Activated CD8-positive, alpha-beta memory T cell treated with anti-CD3 and anti-CD28 coated beads, Interleukin-2, amount 10 ng/mL, durations not matched to agents 7 days and 5 days (primary cell): ENCODE measurements around the gene SNTA1. TPM values are rescaled to one million over a fixed set of nuclear protein-coding genes. Genes with fewer than 3 reads are reported as not detected.
"Not testable (repeated sequence)": the region's sequence is repeated elsewhere in the genome, so short reads cannot be mapped to it uniquely, and the experiment has no call there.

Experiments
- ATAC-seq: fragments of 150-1000 bp; cut with Tn5 transposase; one replicate; pipeline ENCODE4 v1.10.0; 2021; ENCODE audit warnings: moderate library complexity
- CTCF ChIA-PET: fragments of 350-600 bp; sonication (Branson Sonifier 250); formaldehyde crosslinking; loops from one replicate; lab custom pipeline; 2021; ENCODE audit warnings: antibody characterized with exemption; lab: Charles Lee
- DNase-seq: peaks from one replicate; pipeline ENCODE4 v3.0.0-alpha.2; 2020
- H3K27ac Mint-ChIP-seq: one replicate; pipeline ENCODE4 v1.8.0; 2021; ENCODE audit warnings: mild to moderate bottlenecking, mixed read lengths
- H3K27me3 Mint-ChIP-seq: one replicate; pipeline ENCODE4 v1.8.0; 2021; ENCODE audit warnings: mixed read lengths
- H3K36me3 Mint-ChIP-seq: one replicate; pipeline ENCODE4 v1.8.0; 2021; ENCODE audit warnings: mild to moderate bottlenecking, mixed read lengths
- H3K4me1 Mint-ChIP-seq: one replicate; pipeline ENCODE4 v1.8.0; 2021; ENCODE audit warnings: mixed read lengths
- H3K4me3 Mint-ChIP-seq: one replicate; pipeline ENCODE4 v1.8.0; 2021; ENCODE audit warnings: mild to moderate bottlenecking, moderate library complexity, mixed read lengths
- H3K9me3 Mint-ChIP-seq: one replicate; pipeline ENCODE4 v1.8.0; 2022; ENCODE audit warnings: low read depth, mixed read lengths
- total RNA-seq, 2 experiments: library from RNA; stranded (reverse); gene quantifications; one replicate each; pipeline ENCODE4 v1.2.3, GENCODE V29; 2021

The SNTA1 gene
- total RNA-seq, 2 experiments from 2014 or later = 3.7 to 5.7 TPM

- Mint-ChIP-seq H3K27ac (no peak overlapping the region), H3K4me1 (no peaks in the 10 kb centered on the region), H3K36me3 (no peaks in the 10 kb centered on the region), H3K4me3 (no peak overlapping the region), H3K9me3 (no peaks in the 10 kb centered on the region), H3K27me3 (no peaks in the 10 kb centered on the region)
- no peak for DNase-seq
- ATAC-seq = no peak
- CTCF ChIA-PET = no interaction called here
Measured at GRCh38 chr20:33433465-33434234, 9.9 kb downstream of the SNTA1 start.

- no peaks in the 10 kb centered on the region for H3K36me3 Mint-ChIP-seq
- no peak overlapping the region for H3K4me3 Mint-ChIP-seq
- no peaks in the 10 kb centered on the region for H3K4me1 Mint-ChIP-seq
- DNase-seq (no peak), ATAC-seq (no peak)
- CTCF ChIA-PET = no interaction called here
- no peak overlapping the region for H3K27ac Mint-ChIP-seq
- no peaks in the 10 kb centered on the region for H3K27me3 Mint-ChIP-seq
- H3K9me3 Mint-ChIP-seq = no peaks in the 10 kb centered on the region
Measured at GRCh38 chr20:33431797-33432381, 11.7 kb downstream of the SNTA1 start.

DNA sequence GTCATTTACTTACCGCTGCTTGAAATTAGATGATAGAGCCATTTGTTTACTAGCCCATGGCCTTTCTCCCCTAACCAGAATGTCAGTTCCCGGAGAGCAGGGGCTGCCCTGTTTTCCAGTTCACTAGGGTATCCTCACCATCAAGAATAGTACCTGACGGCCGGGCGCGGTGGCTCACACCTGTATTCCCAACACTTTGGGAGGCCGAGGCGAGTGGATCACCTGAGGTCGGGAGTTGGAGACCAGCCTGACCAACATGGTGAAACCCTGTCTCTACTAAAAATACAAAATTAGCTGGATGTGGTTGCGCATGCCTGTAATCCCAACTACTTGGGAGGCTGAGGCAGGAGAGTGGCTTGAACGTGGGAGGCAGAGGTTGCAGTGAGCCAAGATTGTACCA, 19.7 kb downstream of the SNTA1 start:
- ATAC-seq = not testable (repeated sequence)

GRCh38 chr20:33423141-33423834, 20.3 kb downstream of the SNTA1 start:
- Mint-ChIP-seq H3K4me1 (no peaks in the 10 kb centered on the region), H3K27ac (no peak overlapping the region)
- CTCF ChIA-PET = no interaction called here

More for the DNA sequence above, 19.7 kb downstream of the SNTA1 start:
- DNase-seq, H3K36me3 Mint-ChIP-seq, H3K27me3 Mint-ChIP-seq, H3K27ac Mint-ChIP-seq, H3K4me3 Mint-ChIP-seq, CTCF ChIA-PET, H3K4me1 Mint-ChIP-seq, H3K9me3 Mint-ChIP-seq: not testable (repeated sequence)

DNA sequence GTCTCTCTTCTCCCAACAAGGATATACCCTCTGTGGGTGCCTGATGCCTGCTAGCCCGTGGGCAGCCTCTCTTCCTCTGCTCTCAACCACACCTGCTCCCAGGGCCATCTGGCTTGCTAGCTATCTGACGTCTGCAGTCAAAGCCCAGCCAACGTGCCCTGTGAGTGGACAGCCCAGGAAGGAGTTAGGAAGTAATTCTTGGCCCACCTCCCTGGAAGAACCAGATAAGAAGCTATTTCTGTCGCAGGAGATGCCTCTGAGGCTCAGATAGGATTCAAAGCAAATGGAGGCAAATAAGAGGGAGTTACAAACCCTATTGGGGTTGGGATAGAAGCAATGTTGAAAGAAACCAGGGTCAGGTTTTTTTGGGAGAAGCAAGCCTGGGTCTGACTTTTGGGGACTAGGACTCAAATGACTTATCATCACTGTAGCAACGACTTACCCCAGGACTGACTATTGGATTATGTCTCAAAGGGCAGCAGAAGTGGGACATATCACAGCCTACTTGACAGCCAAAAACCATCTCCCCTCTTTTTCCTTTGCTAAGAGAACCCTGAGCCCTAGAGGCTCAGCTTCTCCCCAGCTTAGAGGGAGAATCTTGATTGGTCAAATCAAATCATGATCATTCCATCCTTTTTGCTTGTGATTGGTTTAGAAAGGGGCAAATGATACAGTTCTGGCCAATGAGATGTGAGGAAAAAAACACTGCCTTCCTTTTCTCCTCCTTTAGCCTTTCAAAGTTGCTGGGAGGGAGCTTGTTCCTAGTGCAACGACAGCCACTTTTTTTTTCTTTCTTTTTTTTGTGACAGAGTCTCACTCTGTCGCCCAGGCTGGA, 24.2 kb downstream of the SNTA1 start:
- Mint-ChIP-seq H3K4me1 (no peaks in the 10 kb centered on the region), H3K4me3 (no peak overlapping the region), H3K36me3 (no peaks in the 10 kb centered on the region), H3K9me3 (no peaks in the 10 kb centered on the region), H3K27me3 (no peaks in the 10 kb centered on the region), H3K27ac (no peak overlapping the region)
- DNase-seq (no peak), ATAC-seq (no peak)
- CTCF ChIA-PET = no interaction called here

More at GRCh38 chr20:33423141-33423834, 20.3 kb downstream of the SNTA1 start:
- Mint-ChIP-seq H3K9me3 (no peaks in the 10 kb centered on the region), H3K27me3 (no peaks in the 10 kb centered on the region), H3K36me3 (no peaks in the 10 kb centered on the region), H3K4me3 (no peak overlapping the region)
- DNase-seq (no peak), ATAC-seq (no peak)

DNA sequence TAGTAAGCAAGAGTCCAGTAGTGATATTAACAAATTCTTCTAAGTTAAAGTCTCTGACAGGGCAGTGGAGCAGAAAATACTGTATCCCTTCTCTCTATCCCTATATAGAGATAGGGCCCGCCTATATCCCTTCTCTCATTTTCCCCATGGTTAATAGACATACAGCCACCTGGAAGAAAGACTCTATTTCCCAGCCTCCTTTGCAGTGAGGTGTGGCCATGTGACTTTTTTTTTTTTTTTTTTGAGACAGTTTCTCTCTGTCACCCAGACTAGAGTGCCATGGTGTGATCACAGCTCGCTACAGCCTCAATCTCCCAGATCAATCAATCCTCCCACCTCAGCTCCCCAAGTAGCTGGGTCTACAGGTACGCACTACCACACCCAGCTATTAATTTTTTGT, 25.5 kb downstream of the SNTA1 start:
- no peaks in the 10 kb centered on the region for H3K27me3 Mint-ChIP-seq
- H3K4me3 Mint-ChIP-seq = no peak overlapping the region
- no peaks in the 10 kb centered on the region for H3K4me1 Mint-ChIP-seq
- ATAC-seq (no peak), DNase-seq (no peak)
- CTCF ChIA-PET = no interaction called here
- H3K27ac Mint-ChIP-seq = no peak overlapping the region
- no peaks in the 10 kb centered on the region for H3K9me3 Mint-ChIP-seq
- H3K36me3 Mint-ChIP-seq = no peaks in the 10 kb centered on the region

DNA sequence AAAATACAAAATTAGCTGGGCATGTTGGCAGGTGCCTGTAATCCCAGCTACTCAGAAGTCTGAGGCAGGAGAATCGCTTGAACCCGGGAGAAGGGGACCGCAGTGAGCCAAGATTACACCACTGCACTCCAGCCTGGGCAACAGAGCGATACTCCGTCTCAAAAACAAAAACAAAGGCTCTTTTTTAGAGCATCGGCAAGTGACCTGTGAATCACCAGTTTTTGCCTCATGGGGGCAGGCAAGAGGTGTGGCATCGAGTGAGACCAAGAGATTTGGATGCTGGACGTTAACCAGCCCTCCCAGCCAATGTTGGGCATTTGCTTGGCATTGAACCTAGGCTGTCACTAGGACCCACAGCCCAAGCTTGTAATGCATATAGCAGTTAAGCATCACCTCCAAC, 27.6 kb downstream of the SNTA1 start:
- Mint-ChIP-seq H3K4me1 (no peaks in the 10 kb centered on the region), H3K36me3 (peaks cover 4% of the 10 kb centered on the region), H3K9me3 (no peaks in the 10 kb centered on the region), H3K27me3 (no peaks in the 10 kb centered on the region), H3K27ac (no peak overlapping the region), H3K4me3 (no peak overlapping the region)
- ATAC-seq (no peak), DNase-seq (no peak)
- CTCF ChIA-PET = no interaction called here

DNA sequence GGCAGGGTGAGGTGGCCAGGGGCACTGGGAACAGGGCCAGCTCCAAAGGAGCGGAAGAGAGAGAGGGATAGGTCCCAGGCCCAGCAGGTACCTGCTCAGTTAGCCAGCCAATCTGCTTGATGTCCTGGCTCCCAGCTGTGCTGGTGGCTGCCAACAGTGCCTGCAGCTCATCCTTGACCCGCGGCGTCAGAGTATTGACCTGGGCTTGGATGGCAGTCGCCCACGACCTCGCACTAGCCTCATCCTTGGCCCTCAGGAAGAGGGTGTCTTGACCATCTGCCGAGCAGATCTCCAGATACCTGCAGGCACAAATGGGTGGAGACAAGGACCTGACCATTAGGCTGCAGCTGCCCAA, 31.1 kb downstream of the SNTA1 start:
- CTCF ChIA-PET = no interaction called here
- peaks cover 7% of the 10 kb centered on the region for H3K36me3 Mint-ChIP-seq
- no peaks in the 10 kb centered on the region for H3K9me3 Mint-ChIP-seq

DNA sequence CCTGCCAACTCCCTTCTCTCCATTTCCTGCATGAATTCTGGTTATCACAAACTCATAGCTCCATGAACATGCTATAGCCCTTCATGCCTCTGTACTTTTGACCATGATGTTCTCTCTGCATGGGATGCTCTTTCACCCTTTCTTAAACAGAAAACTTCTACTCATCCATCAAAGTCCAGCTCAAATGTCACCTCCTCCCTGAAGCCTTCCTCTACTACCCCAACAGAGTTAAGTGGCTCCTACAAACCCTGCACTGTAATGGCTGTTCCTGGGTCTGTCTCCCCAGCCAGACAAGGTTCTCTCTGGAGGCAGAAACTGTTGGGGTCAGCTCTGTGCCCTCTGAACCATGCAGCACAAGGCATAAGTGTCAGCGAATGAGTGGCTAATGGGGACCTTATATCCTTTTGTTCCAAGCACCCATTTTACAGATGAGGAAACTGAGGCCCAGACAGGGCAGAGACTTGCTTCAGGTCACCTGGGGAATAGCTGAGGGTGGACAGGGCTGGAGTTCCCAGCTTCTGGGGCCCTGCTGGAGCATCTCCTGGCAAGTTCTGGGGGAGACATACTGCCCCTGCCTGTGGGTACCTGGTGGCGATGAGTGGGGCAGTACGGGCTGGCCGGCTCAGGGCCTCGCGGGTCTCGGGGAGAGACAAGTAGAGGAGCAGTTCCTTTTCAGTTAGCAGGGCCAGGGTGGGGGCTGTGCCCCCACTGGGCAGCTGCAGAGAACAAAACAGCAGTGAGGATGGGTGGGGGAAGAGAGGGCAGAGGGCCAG, 31.7 kb downstream of the SNTA1 start:
- Mint-ChIP-seq H3K27me3 (no peaks in the 10 kb centered on the region), H3K36me3 (peaks cover 12% of the 10 kb centered on the region), H3K4me1 (peaks cover 2% of the 10 kb centered on the region), H3K4me3 (no peak overlapping the region), H3K27ac (no peak overlapping the region), H3K9me3 (no peaks in the 10 kb centered on the region)
- CTCF ChIA-PET = no interaction called here
- DNase-seq (no peak), ATAC-seq (no peak)

More for the DNA sequence above, 31.1 kb downstream of the SNTA1 start:
- ATAC-seq (no peak), DNase-seq (no peak)
- H3K4me3 Mint-ChIP-seq = no peak overlapping the region
- H3K27me3 Mint-ChIP-seq = no peaks in the 10 kb centered on the region
- peaks cover 2% of the 10 kb centered on the region for H3K4me1 Mint-ChIP-seq
- H3K27ac Mint-ChIP-seq = no peak overlapping the region

GRCh38 chr20:33411242-33411641, 32.3 kb downstream of the SNTA1 start:
- H3K9me3 Mint-ChIP-seq = no peaks in the 10 kb centered on the region
- no peak overlapping the region for H3K27ac Mint-ChIP-seq
- CTCF ChIA-PET = no interaction called here

GRCh38 chr20:33410081-33410742, 33.4 kb downstream of the SNTA1 start:
- Mint-ChIP-seq H3K27ac (no peak overlapping the region), H3K27me3 (no peaks in the 10 kb centered on the region), H3K9me3 (no peaks in the 10 kb centered on the region), H3K4me3 (no peak overlapping the region), H3K4me1 (peaks cover 2% of the 10 kb centered on the region), H3K36me3 (peaks cover 16% of the 10 kb centered on the region)
- ATAC-seq (no peak), DNase-seq (no peak)
- CTCF ChIA-PET = no interaction called here

More at GRCh38 chr20:33411242-33411641, 32.3 kb downstream of the SNTA1 start:
- Mint-ChIP-seq H3K4me1 (peaks cover 2% of the 10 kb centered on the region), H3K4me3 (no peak overlapping the region), H3K27me3 (no peaks in the 10 kb centered on the region), H3K36me3 (peaks cover 15% of the 10 kb centered on the region)
- ATAC-seq (no peak), DNase-seq (no peak)
